ENCODE measurements around the gene POMGNT2.
A peak's percentile ranks its signal among the peaks of the same experiment; 100 is the strongest.
"Not testable (repeated sequence)": the region's sequence is repeated elsewhere in the genome, so short reads cannot be mapped to it uniquely, and the experiment has no call there.

The POMGNT2 gene

GRCh38 chr3:43074482-43074881 lies 31.4 kb downstream of the POMGNT2 start:
- Mint-ChIP-seq H3K36me3 (peaks cover 15% of the 10 kb centered on the region), H3K4me3 (no peak overlapping the region), H3K9me3 (no peaks in the 10 kb centered on the region), H3K27me3 (no peaks in the 10 kb centered on the region), H3K27ac (no peak overlapping the region), H3K4me1 (no peaks in the 10 kb centered on the region)
- ATAC-seq, result no peak

GRCh38 chr3:43073836-43074220 lies 32.1 kb downstream of the POMGNT2 start:
- peak; percentile 40 for ATAC-seq
- no peak overlapping the region for H3K27ac Mint-ChIP-seq
- peaks cover 8% of the 10 kb centered on the region for H3K36me3 Mint-ChIP-seq
- no peaks in the 10 kb centered on the region for H3K4me1 Mint-ChIP-seq
- no peaks in the 10 kb centered on the region for H3K9me3 Mint-ChIP-seq
- H3K4me3 Mint-ChIP-seq, result no peak overlapping the region
- H3K27me3 Mint-ChIP-seq, result no peaks in the 10 kb centered on the region

- Mint-ChIP-seq H3K4me1 (no peaks in the 10 kb centered on the region), H3K27ac (no peak overlapping the region), H3K27me3 (no peaks in the 10 kb centered on the region), H3K4me3 (no peak overlapping the region), H3K9me3 (no peaks in the 10 kb centered on the region), H3K36me3 (peaks cover 3% of the 10 kb centered on the region)
- peak; percentile 40 for ATAC-seq
Measured at GRCh38 chr3:43073116-43073835, 32.6 kb downstream of the POMGNT2 start.

GRCh38 chr3:43072361-43072760 lies 33.5 kb downstream of the POMGNT2 start:
- ATAC-seq, result no peak
- Mint-ChIP-seq H3K9me3 (no peaks in the 10 kb centered on the region), H3K36me3 (no peaks in the 10 kb centered on the region), H3K27me3 (no peaks in the 10 kb centered on the region), H3K4me3 (no peak overlapping the region), H3K4me1 (no peaks in the 10 kb centered on the region), H3K27ac (no peak overlapping the region)

- Mint-ChIP-seq H3K4me3 (no peak overlapping the region), H3K27me3 (no peaks in the 10 kb centered on the region), H3K9me3 (no peaks in the 10 kb centered on the region), H3K27ac (no peak overlapping the region), H3K36me3 (no peaks in the 10 kb centered on the region), H3K4me1 (no peaks in the 10 kb centered on the region)
- ATAC-seq, result no peak
Measured at GRCh38 chr3:43071313-43071893, 34.5 kb downstream of the POMGNT2 start.

GRCh38 chr3:43070670-43071069 lies 35.2 kb downstream of the POMGNT2 start:
- not testable (repeated sequence) for H3K9me3 Mint-ChIP-seq, H3K4me1 Mint-ChIP-seq, H3K27ac Mint-ChIP-seq, ATAC-seq, H3K36me3 Mint-ChIP-seq, H3K27me3 Mint-ChIP-seq, H3K4me3 Mint-ChIP-seq

- Mint-ChIP-seq H3K4me1 (no peaks in the 10 kb centered on the region), H3K4me3 (no peak overlapping the region), H3K27ac (no peak overlapping the region), H3K36me3 (no peaks in the 10 kb centered on the region), H3K9me3 (no peaks in the 10 kb centered on the region), H3K27me3 (no peaks in the 10 kb centered on the region)
- no peak for ATAC-seq
Measured at GRCh38 chr3:43063114-43063513, 42.8 kb downstream of the POMGNT2 start.

GRCh38 chr3:43062564-43063040 lies 43.3 kb downstream of the POMGNT2 start:
- H3K4me3 Mint-ChIP-seq, result no peak overlapping the region

GRCh38 chr3:43062040-43062563 lies 43.8 kb downstream of the POMGNT2 start:
- no peaks in the 10 kb centered on the region for H3K9me3 Mint-ChIP-seq
- H3K4me1 Mint-ChIP-seq, result no peaks in the 10 kb centered on the region
- H3K4me3 Mint-ChIP-seq, result no peak overlapping the region
- no peaks in the 10 kb centered on the region for H3K27me3 Mint-ChIP-seq
- ATAC-seq, result no peak
- H3K36me3 Mint-ChIP-seq, result no peaks in the 10 kb centered on the region
- H3K27ac Mint-ChIP-seq, result no peak overlapping the region

More at GRCh38 chr3:43062564-43063040, 43.3 kb downstream of the POMGNT2 start:
- no peaks in the 10 kb centered on the region for H3K27me3 Mint-ChIP-seq
- no peaks in the 10 kb centered on the region for H3K9me3 Mint-ChIP-seq
- no peak for ATAC-seq
- no peak overlapping the region for H3K27ac Mint-ChIP-seq
- no peaks in the 10 kb centered on the region for H3K36me3 Mint-ChIP-seq
- no peaks in the 10 kb centered on the region for H3K4me1 Mint-ChIP-seq

- Mint-ChIP-seq H3K4me3 (no peak overlapping the region), H3K9me3 (no peaks in the 10 kb centered on the region), H3K36me3 (no peaks in the 10 kb centered on the region), H3K4me1 (no peaks in the 10 kb centered on the region), H3K27me3 (no peaks in the 10 kb centered on the region), H3K27ac (no peak overlapping the region)
- ATAC-seq, result peak; percentile 36
Measured at GRCh38 chr3:43061101-43061895, 44.6 kb downstream of the POMGNT2 start.

GRCh38 chr3:43059456-43059855 lies 46.4 kb downstream of the POMGNT2 start:
- H3K27me3 Mint-ChIP-seq, result peaks cover 13% of the 10 kb centered on the region
- no peak overlapping the region for H3K4me3 Mint-ChIP-seq
- no peak overlapping the region for H3K27ac Mint-ChIP-seq
- ATAC-seq, result no peak
- no peaks in the 10 kb centered on the region for H3K9me3 Mint-ChIP-seq
- H3K36me3 Mint-ChIP-seq, result no peaks in the 10 kb centered on the region
- H3K4me1 Mint-ChIP-seq, result no peaks in the 10 kb centered on the region

GRCh38 chr3:43055806-43056770 lies 49.8 kb downstream of the POMGNT2 start:
- Mint-ChIP-seq H3K36me3 (no peaks in the 10 kb centered on the region), H3K4me1 (no peaks in the 10 kb centered on the region), H3K27me3 (peaks cover 34% of the 10 kb centered on the region), H3K4me3 (no peak overlapping the region), H3K27ac (no peak overlapping the region), H3K9me3 (peaks cover 7% of the 10 kb centered on the region)
- ATAC-seq, result no peak

- no peak overlapping the region for H3K27ac Mint-ChIP-seq
- H3K36me3 Mint-ChIP-seq, result no peaks in the 10 kb centered on the region
- H3K9me3 Mint-ChIP-seq, result peaks cover 11% of the 10 kb centered on the region
- H3K4me3 Mint-ChIP-seq, result no peak overlapping the region
- no peak for ATAC-seq
- no peaks in the 10 kb centered on the region for H3K4me1 Mint-ChIP-seq
- H3K27me3 Mint-ChIP-seq, result peaks cover 34% of the 10 kb centered on the region
Measured at GRCh38 chr3:43055393-43055792, 50.5 kb downstream of the POMGNT2 start.

- ATAC-seq, result no peak
- no peak overlapping the region for H3K4me3 Mint-ChIP-seq
- no peaks in the 10 kb centered on the region for H3K4me1 Mint-ChIP-seq
- H3K27ac Mint-ChIP-seq, result no peak overlapping the region
- peaks cover 34% of the 10 kb centered on the region for H3K27me3 Mint-ChIP-seq
- H3K36me3 Mint-ChIP-seq, result no peaks in the 10 kb centered on the region
- H3K9me3 Mint-ChIP-seq, result peaks cover 13% of the 10 kb centered on the region
Measured at GRCh38 chr3:43054754-43055153, 51.1 kb downstream of the POMGNT2 start.
